ENCODE data around the gene SLC46A2.

- TF ChIP-seq, protein P1, sequence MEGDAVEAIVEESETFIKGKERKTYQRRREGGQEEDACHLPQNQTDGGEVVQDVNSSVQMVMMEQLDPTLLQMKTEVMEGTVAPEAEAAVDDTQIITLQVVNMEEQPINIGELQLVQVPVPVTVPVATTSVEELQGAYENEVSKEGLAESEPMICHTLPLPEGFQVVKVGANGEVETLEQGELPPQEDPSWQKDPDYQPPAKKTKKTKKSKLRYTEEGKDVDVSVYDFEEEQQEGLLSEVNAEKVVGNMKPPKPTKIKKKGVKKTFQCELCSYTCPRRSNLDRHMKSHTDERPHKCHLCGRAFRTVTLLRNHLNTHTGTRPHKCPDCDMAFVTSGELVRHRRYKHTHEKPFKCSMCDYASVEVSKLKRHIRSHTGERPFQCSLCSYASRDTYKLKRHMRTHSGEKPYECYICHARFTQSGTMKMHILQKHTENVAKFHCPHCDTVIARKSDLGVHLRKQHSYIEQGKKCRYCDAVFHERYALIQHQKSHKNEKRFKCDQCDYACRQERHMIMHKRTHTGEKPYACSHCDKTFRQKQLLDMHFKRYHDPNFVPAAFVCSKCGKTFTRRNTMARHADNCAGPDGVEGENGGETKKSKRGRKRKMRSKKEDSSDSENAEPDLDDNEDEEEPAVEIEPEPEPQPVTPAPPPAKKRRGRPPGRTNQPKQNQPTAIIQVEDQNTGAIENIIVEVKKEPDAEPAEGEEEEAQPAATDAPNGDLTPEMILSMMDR (IDR thresholded peaks at IDR 0.05) = no peak
- TF ChIP-seq POLR2A (IDR thresholded peaks at IDR 0.05) (no peak), EP300 (IDR thresholded peaks at IDR 0.05) (no peak)
These were observed 23.9 kb downstream of the SLC46A2 start for GRCh38 chr9:112866662-112867274.

Data from tibial nerve (tissue), 4 donors.